ENCODE data around the gene KRT85.

The KRT85 gene

GRCh38 chr12:52323001-52323400 lies 44.3 kb downstream of the KRT85 start:
- Mint-ChIP-seq H3K4me3 (no peak overlapping the region), H3K4me1 (no peaks in the 10 kb centered on the region), H3K27ac (no peak overlapping the region), H3K9me3 (no peaks in the 10 kb centered on the region), H3K36me3 (ENCODE audit: low read depth) (no peaks in the 10 kb centered on the region), H3K27me3 (ENCODE audit: low read depth, poor library complexity) (peaks cover 15% of the 10 kb centered on the region)
- TF ChIP-seq CTCF (IDR thresholded peaks at IDR 0.05), result no peak
- DNase-seq, result no peak

GRCh38 chr12:52322069-52322468 lies 45.2 kb downstream of the KRT85 start:
- DNase-seq, result no peak
- Mint-ChIP-seq H3K4me1 (no peaks in the 10 kb centered on the region), H3K27ac (no peak overlapping the region), H3K27me3 (ENCODE audit: low read depth, poor library complexity) (peaks cover 11% of the 10 kb centered on the region), H3K36me3 (ENCODE audit: low read depth) (no peaks in the 10 kb centered on the region), H3K4me3 (no peak overlapping the region), H3K9me3 (no peaks in the 10 kb centered on the region)
- TF ChIP-seq CTCF (IDR thresholded peaks at IDR 0.05), result no peak

- Mint-ChIP-seq H3K27me3 (ENCODE audit: low read depth, poor library complexity) (peaks cover 11% of the 10 kb centered on the region), H3K4me3 (no peak overlapping the region), H3K27ac (no peak overlapping the region), H3K36me3 (ENCODE audit: low read depth) (no peaks in the 10 kb centered on the region), H3K9me3 (no peaks in the 10 kb centered on the region), H3K4me1 (no peaks in the 10 kb centered on the region)
- no peak for TF ChIP-seq CTCF (IDR thresholded peaks at IDR 0.05)
- no peak for DNase-seq
Observed at GRCh38 chr12:52321418-52321817, 45.9 kb downstream of the KRT85 start.

- TF ChIP-seq CTCF (IDR thresholded peaks at IDR 0.05), result no peak
- H3K27me3 Mint-ChIP-seq (ENCODE audit: low read depth, poor library complexity), result peaks cover 8% of the 10 kb centered on the region
- no peaks in the 10 kb centered on the region for H3K4me1 Mint-ChIP-seq
- no peak within 1 kb of the TSS for H3K27ac Mint-ChIP-seq
- H3K36me3 Mint-ChIP-seq (ENCODE audit: low read depth), result no peaks in the 10 kb centered on the region
- H3K9me3 Mint-ChIP-seq, result no peaks in the 10 kb centered on the region
- no peak for DNase-seq
- H3K4me3 Mint-ChIP-seq, result no peak within 1 kb of the TSS
Observed at GRCh38 chr12:52320784-52321400, 46.4 kb downstream of the KRT85 start, which contains the start of gene KRT83. Gene KRT83 (minus strand): TSS chr12:52321398. CDS start chr12:52321335, 63 bp downstream.

GRCh38 chr12:52319097-52319496 lies 48.2 kb downstream of the KRT85 start:
- H3K27me3 Mint-ChIP-seq (ENCODE audit: low read depth, poor library complexity), result peaks cover 8% of the 10 kb centered on the region
- H3K4me1 Mint-ChIP-seq, result no peaks in the 10 kb centered on the region
- no peaks in the 10 kb centered on the region for H3K36me3 Mint-ChIP-seq (ENCODE audit: low read depth)
- no peak overlapping the region for H3K4me3 Mint-ChIP-seq
- no peak for TF ChIP-seq CTCF (IDR thresholded peaks at IDR 0.05)
- H3K9me3 Mint-ChIP-seq, result no peaks in the 10 kb centered on the region
- no peak overlapping the region for H3K27ac Mint-ChIP-seq
- no peak for DNase-seq
